Activated naive CD8-positive, alpha-beta T cell treated with anti-CD3 and anti-CD28 coated beads, Interleukin-2, amount 50 U/mL, for 16 hours (primary cell): ENCODE data around the gene ALDH16A1.

Experiments
- DNase-seq: peaks from one replicate; pipeline ENCODE4 v3.0.0-alpha.2; 2020; ENCODE audit warnings: low read depth, low spot score

The ALDH16A1 gene

GRCh38 chr19:49512970-49513745, 60.1 kb downstream of the ALDH16A1 start:
- no peak for DNase-seq

DNA sequence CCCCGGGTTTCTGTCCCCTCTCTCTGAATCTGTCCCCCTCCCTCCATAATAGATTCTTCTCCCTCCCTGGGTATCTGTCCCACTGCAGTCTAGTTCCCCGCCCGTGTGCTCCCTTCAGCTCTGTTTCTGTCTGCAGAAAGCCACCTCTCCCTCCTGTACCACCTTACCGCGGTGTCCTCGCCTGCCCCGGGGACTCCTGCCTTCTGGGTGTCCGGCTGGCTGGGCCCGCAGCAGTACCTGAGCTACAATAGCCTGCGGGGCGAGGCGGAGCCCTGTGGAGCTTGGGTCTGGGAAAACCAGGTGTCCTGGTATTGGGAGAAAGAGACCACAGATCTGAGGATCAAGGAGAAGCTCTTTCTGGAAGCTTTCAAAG, 60.7 kb downstream of the ALDH16A1 start:
- no peak for DNase-seq

- no peak for DNase-seq
Observed at GRCh38 chr19:49514151-49514550, 61.1 kb downstream of the ALDH16A1 start.

DNA sequence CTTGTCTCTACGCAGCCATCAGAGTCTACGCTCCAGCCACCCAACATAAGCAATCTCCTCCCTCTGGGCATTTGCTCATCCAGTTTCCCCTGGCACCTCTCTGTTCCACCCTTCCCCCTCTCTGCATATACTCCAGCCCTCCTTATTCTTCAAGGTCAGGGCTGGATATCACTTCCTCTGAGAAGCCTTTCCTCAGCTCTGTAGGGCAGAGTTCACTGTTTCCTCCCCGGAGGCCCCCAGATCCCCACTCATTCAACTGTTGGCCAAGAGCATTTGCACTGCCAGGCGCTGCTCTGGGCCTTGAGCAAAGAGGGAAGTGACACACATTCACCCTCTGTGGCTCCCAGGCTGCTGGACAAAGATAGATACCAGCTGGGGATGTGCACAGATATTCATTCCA, 62.7 kb downstream of the ALDH16A1 start:
- DNase-seq, result no peak

DNA sequence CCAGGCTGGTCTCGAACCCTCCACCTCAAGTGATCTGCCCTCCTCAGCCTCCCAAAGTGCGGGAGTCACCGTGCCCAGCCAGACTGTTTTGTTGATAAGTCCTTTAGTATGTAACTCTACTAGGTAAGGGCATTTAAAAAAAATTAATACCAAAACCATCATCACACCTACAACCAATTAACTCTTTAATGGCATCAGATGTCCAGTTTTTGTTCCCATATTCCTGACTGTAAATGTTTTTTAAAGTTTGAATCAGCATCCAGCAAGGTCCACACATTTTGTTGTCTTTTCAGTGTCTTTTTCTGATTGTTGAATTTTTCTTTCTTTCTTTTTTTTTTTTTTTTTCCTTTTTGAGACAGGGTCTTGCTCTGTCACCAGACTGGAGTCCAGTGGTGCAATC, 65.0 kb downstream of the ALDH16A1 start:
- DNase-seq, result no peak
